Measurements from ENCODE around the gene ZSCAN4.

DNA sequence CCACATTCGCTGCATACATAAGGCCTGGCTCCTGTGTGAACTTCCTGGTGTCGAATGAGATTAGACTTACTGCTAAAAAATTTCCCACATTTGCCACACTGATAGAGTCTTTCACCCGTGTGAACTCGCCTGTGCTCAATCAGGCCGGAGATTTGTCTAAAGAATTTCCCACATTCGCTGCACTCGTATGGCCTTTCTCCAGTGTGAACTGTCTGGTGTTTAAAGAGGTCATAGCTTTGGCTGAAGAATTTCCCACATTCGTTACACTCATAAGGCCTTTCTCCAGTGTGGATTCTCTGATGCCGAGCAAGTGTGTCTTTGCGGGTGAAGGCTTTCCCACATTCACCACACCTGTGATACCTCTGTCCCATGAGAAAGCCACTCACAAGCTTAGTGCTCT is 52.1 kb downstream of the ZSCAN4 start:
- TF ChIP-seq, protein P1, sequence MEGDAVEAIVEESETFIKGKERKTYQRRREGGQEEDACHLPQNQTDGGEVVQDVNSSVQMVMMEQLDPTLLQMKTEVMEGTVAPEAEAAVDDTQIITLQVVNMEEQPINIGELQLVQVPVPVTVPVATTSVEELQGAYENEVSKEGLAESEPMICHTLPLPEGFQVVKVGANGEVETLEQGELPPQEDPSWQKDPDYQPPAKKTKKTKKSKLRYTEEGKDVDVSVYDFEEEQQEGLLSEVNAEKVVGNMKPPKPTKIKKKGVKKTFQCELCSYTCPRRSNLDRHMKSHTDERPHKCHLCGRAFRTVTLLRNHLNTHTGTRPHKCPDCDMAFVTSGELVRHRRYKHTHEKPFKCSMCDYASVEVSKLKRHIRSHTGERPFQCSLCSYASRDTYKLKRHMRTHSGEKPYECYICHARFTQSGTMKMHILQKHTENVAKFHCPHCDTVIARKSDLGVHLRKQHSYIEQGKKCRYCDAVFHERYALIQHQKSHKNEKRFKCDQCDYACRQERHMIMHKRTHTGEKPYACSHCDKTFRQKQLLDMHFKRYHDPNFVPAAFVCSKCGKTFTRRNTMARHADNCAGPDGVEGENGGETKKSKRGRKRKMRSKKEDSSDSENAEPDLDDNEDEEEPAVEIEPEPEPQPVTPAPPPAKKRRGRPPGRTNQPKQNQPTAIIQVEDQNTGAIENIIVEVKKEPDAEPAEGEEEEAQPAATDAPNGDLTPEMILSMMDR (optimal IDR thresholded peaks at IDR 0.05 in 1 of 3, IDR thresholded peaks at IDR 0.05 in 1 of 3, conservative IDR thresholded peaks at IDR 0.05 in 1 of 3; ENCODE audit: extremely low read depth in 1 of 3, insufficient read depth in 2 of 3, low read length in 3 of 3): no peak
- no peak for TF ChIP-seq EZH2 (IDR thresholded peaks at IDR 0.05; ENCODE audit: low read length)

Data from keratinocyte (primary cell).